Fibroblast of lung (primary cell): Measurements from ENCODE around the gene FAM222A. TPM values are rescaled to one million over a fixed set of nuclear protein-coding genes. Genes with fewer than 3 reads are reported as not detected.

Experiments
- DNase-seq, 2 donors: peaks; one replicate each; pipeline versions ENCODE4 v3.0.0 to v3.0.0-alpha.2; 2010; ENCODE audit warnings: low read depth in 2 of 2
- H2AFZ ChIP-seq: 2 replicates; pipeline ENCODE4 v1.5.1; 2012; ENCODE audit warnings: low read length, control low read depth, inconsistent platforms
- H3K27ac ChIP-seq: 2 replicates; pipeline ENCODE4 v1.5.1; 2011; ENCODE audit warnings: low read length, control low read depth; ENCODE audit not compliant: insufficient read depth
- H3K27me3 ChIP-seq: 2 replicates; pipeline ENCODE4 v1.5.1; 2011; ENCODE audit warnings: mild to moderate bottlenecking, low read length; ENCODE audit not compliant: control insufficient read depth, insufficient read depth
- H3K36me3 ChIP-seq: 2 replicates; pipeline ENCODE4 v1.5.1; 2011; ENCODE audit warnings: low read length; ENCODE audit not compliant: control insufficient read depth, insufficient read depth
- H3K4me1 ChIP-seq: 2 replicates; pipeline ENCODE4 v1.5.1; 2011; ENCODE audit warnings: low read length; ENCODE audit not compliant: control insufficient read depth, insufficient read depth; ENCODE audit errors: extremely low read depth
- H3K4me2 ChIP-seq: 2 replicates; pipeline ENCODE4 v1.5.1; 2011; ENCODE audit warnings: low read length, control low read depth; ENCODE audit not compliant: insufficient read depth; ENCODE audit errors: extremely low read depth
- H3K4me3 ChIP-seq, 4 experiments: fragments of 200-600 bp in 1 of 4; sonication (generic) in 1 of 4; replicated peaks in 1 of 4; 2 replicates each; pipeline ENCODE4 v1.5.1; 2011 to 2016; ENCODE audit warnings: low read length in 4 of 4, low read depth in 3 of 4, mild to moderate bottlenecking in 3 of 4, control low read depth in 2 of 4, inconsistent platforms in 1 of 4, mixed read lengths in 1 of 4; ENCODE audit not compliant: insufficient read depth in 1 of 4; ENCODE audit errors: control extremely low read depth in 1 of 4
- H3K79me2 ChIP-seq: 2 replicates; pipeline ENCODE4 v1.5.1; 2012; ENCODE audit warnings: mild to moderate bottlenecking, low read length, inconsistent platforms; ENCODE audit not compliant: control insufficient read depth, insufficient read depth
- H3K9ac ChIP-seq: 2 replicates; pipeline ENCODE4 v1.5.1; 2011; ENCODE audit warnings: mild to moderate bottlenecking, low read length, control low read depth; ENCODE audit not compliant: insufficient read depth
- H3K9me3 ChIP-seq: 2 replicates; pipeline ENCODE4 v1.5.1; 2012; ENCODE audit warnings: low read depth, low read length; ENCODE audit not compliant: control insufficient read depth, insufficient read depth
- H4K20me1 ChIP-seq: 2 replicates; pipeline ENCODE4 v1.5.1; 2011; ENCODE audit warnings: low read length; ENCODE audit not compliant: control insufficient read depth, insufficient read depth; ENCODE audit errors: extremely low read depth
- EZH2 ChIP-seq: IDR thresholded peaks from 2 replicates; pipeline ENCODE4 v1.5.1; 2012; ENCODE audit warnings: low read length, control low read depth, mild to moderate bottlenecking; ENCODE audit errors: missing control alignments
- polyA plus RNA-seq, 2 donors: library from polyadenylated mRNA; depleted of rRNA in 1 of 2; stranded (reverse) in 1 of 2; unstranded in 1 of 2; fragments of >200 nt; gene quantifications; 2 replicates each; pipeline ENCODE4 v1.2.1, GENCODE V29; 2011 to 2012; ENCODE audit warnings: missing spikeins in 1 of 2
- total RNA-seq: library from RNA; depleted of rRNA; stranded (reverse); fragments of >200 nt; gene quantifications from 2 replicates; pipeline ENCODE4 v1.2.1, GENCODE V29; 2014
- TF ChIP-seq, protein P1 (sequence below), 2 donors: IDR thresholded peaks in 1 of 2; conservative IDR thresholded peaks in 1 of 2; 1 replicate in 1 of 2; 2 replicates in 1 of 2; pipeline ENCODE4 v1.5.1; 2011 to 2012; ENCODE audit warnings: low read length in 2 of 2, control low read depth in 1 of 2, inconsistent platforms in 1 of 2, low read depth in 1 of 2, mild to moderate bottlenecking in 1 of 2

The FAM222A gene
- total and polyA plus RNA-seq, 2 donors (not counting 1 experiment from before 2014, with no cell fraction given) = 0.05 TPM; not detected in 1

DNA sequence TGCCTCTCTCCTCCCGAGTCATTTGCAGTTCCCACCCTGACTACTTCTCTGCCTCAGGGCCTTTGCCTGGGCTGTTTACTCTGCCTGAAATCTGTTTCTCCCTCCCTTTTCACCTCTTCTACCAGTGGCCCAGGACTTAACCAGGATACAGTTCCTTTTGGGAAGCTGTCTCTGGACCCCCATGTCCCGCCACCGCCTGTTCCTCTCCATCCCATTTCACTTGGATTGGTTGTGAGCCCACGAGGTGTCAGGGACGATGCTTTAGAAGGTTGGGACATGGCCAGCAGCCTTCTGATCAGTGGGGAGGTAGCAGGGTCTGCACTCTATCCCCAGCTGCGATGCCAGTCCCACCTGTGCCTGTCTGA, 51.8 kb downstream of the FAM222A start:
- no peak overlapping the region for H3K4me3 ChIP-seq
- H2AFZ ChIP-seq = no peak overlapping the region
- no peak for DNase-seq
- TF ChIP-seq, protein P1, sequence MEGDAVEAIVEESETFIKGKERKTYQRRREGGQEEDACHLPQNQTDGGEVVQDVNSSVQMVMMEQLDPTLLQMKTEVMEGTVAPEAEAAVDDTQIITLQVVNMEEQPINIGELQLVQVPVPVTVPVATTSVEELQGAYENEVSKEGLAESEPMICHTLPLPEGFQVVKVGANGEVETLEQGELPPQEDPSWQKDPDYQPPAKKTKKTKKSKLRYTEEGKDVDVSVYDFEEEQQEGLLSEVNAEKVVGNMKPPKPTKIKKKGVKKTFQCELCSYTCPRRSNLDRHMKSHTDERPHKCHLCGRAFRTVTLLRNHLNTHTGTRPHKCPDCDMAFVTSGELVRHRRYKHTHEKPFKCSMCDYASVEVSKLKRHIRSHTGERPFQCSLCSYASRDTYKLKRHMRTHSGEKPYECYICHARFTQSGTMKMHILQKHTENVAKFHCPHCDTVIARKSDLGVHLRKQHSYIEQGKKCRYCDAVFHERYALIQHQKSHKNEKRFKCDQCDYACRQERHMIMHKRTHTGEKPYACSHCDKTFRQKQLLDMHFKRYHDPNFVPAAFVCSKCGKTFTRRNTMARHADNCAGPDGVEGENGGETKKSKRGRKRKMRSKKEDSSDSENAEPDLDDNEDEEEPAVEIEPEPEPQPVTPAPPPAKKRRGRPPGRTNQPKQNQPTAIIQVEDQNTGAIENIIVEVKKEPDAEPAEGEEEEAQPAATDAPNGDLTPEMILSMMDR (conservative IDR thresholded peaks at IDR 0.05 in 1 of 2, IDR thresholded peaks at IDR 0.05 in 1 of 2; ENCODE audit: low read depth in 1 of 2, low read length in 2 of 2) = no peak
- no peak for TF ChIP-seq EZH2
- H3K36me3 ChIP-seq = no peaks in the 10 kb centered on the region
- H3K27me3 ChIP-seq = no peaks in the 10 kb centered on the region
- no peaks in the 10 kb centered on the region for H4K20me1 ChIP-seq
- H3K9me3 ChIP-seq = no peaks in the 10 kb centered on the region
- no peaks in the 10 kb centered on the region for H3K4me1 ChIP-seq
- no peak overlapping the region for H3K27ac ChIP-seq
- no peaks in the 10 kb centered on the region for H3K79me2 ChIP-seq
- H3K9ac ChIP-seq = no peak overlapping the region
- no peak overlapping the region for H3K4me2 ChIP-seq

DNA sequence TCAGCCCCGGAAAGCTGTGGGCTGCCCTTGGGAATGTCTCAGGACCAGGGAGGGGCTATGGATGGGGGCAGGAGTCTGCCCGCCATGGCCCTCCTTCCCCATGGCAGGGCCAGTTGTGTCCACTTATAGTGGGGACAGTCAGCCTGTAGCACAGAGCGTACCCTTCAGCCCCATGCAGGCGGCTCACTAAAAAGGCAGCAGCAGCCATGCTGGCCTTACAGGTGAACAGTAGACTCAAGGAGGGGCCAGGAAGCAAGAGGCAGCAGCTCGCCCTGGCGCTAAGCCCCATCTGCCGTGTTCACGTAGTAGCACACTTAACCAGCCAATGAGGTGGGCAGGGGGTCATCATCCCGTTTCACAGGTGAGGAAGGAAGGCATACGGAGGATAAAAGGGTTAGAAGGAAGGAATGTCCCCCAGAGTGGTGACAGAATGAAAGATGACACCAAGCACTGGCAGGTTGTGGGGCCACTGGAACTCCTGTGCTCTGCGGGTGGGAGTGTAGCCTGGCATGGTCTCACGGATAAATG, 52.7 kb downstream of the FAM222A start:
- TF ChIP-seq, protein P1 (conservative IDR thresholded peaks at IDR 0.05 in 1 of 2, IDR thresholded peaks at IDR 0.05 in 1 of 2; ENCODE audit: low read depth in 1 of 2, low read length in 2 of 2) = no peak
- no peak for TF ChIP-seq EZH2
- Histone ChIP-seq H3K4me1 (no peaks in the 10 kb centered on the region), H2AFZ (no peak overlapping the region), H3K4me2 (no peak overlapping the region), H3K4me3 (no peak overlapping the region), H3K27me3 (no peaks in the 10 kb centered on the region), H3K79me2 (no peaks in the 10 kb centered on the region), H3K9me3 (no peaks in the 10 kb centered on the region), H3K9ac (no peak overlapping the region), H4K20me1 (no peaks in the 10 kb centered on the region), H3K27ac (no peak overlapping the region), H3K36me3 (no peaks in the 10 kb centered on the region)
- DNase-seq = no peak

DNA sequence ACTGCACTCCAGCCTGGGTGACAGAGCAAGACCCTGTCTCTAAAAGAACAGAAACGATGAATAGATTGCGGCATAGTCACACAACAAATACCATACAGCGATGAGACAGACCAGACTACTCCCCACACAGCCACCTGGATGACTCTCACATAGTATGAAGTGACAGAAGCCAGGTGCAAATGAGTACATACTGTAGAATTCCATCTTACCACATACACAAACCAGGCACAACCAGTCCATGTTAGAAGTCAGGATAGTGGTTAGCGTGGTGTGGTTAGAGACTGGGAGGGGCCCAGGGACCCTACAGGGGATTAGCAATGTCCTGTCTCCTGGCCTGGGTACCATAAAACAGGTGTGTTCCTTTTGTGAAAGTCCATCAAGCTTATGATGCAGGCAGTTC, 53.8 kb downstream of the FAM222A start:
- Histone ChIP-seq H3K27ac (no peak overlapping the region), H4K20me1 (no peaks in the 10 kb centered on the region), H3K4me1 (no peaks in the 10 kb centered on the region), H3K27me3 (no peaks in the 10 kb centered on the region), H3K9me3 (no peaks in the 10 kb centered on the region), H2AFZ (no peak overlapping the region), H3K36me3 (no peaks in the 10 kb centered on the region), H3K4me2 (no peak overlapping the region), H3K79me2 (no peaks in the 10 kb centered on the region), H3K4me3 (no peak overlapping the region), H3K9ac (no peak overlapping the region)
- DNase-seq = no peak
- TF ChIP-seq, protein P1 (conservative IDR thresholded peaks at IDR 0.05 in 1 of 2, IDR thresholded peaks at IDR 0.05 in 1 of 2; ENCODE audit: low read depth in 1 of 2, low read length in 2 of 2) = no peak
- TF ChIP-seq EZH2 = no peak
